ENCODE results near the gene GABBR2. TPM values are rescaled to one million over a fixed set of nuclear protein-coding genes. Genes with fewer than 3 reads are reported as not detected.
A peak's percentile ranks its signal among the peaks of the same experiment; 100 is the strongest.

GABBR2 gene
- total and polyA plus RNA-seq, 9 of the 15 experiments (the other 6 are each of a cell fraction or from before 2014, with no cell fraction given): 0.15 to 1.9 (median 0.32) TPM

GRCh38 chr9:98263482-98264357, 445.0 kb downstream of the GABBR2 start:
- H3K79me2 ChIP-seq (ENCODE audit: control insufficient read depth, insufficient read depth, low read length): no peaks in the 10 kb centered on the region
- CTCF ChIA-PET (ENCODE audit: low intra/inter-chr PET ratio): interaction anchor here (1.1 to 3.2 kb wide), 8 partner anchors 58 to 373 kb away, joined by 3 to 36 read pairs (median 4); partner anchors contain the start of genes CORO2A and TRIM14
- no peak overlapping the region for H3K27ac ChIP-seq (ENCODE audit: extremely low read depth, low read depth, low read length)
- DNase-seq (ENCODE audit: extremely low read depth in 1 of 4, low spot score in 3 of 4) (peak; percentile 76 to 91 (median 79)), FAIRE-seq (peak; percentile 98), ATAC-seq (peak; percentile 99)
- WGBS (ENCODE audit: insufficient coverage, low coverage, missing lambda C conversion rate): 30% methylated on average over 8 of the region's 8 CpGs
- H3K9ac ChIP-seq (ENCODE audit: insufficient read depth in 1 of 2, low read depth in 2 of 2, low read length in 2 of 2): no peak overlapping the region
- no peak overlapping the region for H3K4me2 ChIP-seq (ENCODE audit: insufficient read depth, low read length)
- H3K4me3 ChIP-seq: no peak overlapping the region
- POLR2A ChIA-PET: interaction anchor here (0.7 to 1.5 kb wide), 5 partner anchors 8 to 212 kb away, joined by 3 read pairs; no protein-coding TSS in a partner anchor
- intact Hi-C loops (cut with micrococcal nuclease): loop anchor here (1.0 kb wide), 4 partner anchors 58 to 340 kb away; no protein-coding TSS in a partner anchor
- H3K36me3 ChIP-seq (ENCODE audit: control insufficient read depth, insufficient read depth, low read length): no peaks in the 10 kb centered on the region
- H3K9me1 ChIP-seq (ENCODE audit: control insufficient read depth, insufficient read depth, low read length): no peaks in the 10 kb centered on the region
- peaks cover 0 to 6% of the 10 kb centered on the region in 2 experiments; a peak in 2 of 5 replicates for H3K4me1 ChIP-seq (replicated peaks in 1 of 2; ENCODE audit: control insufficient read depth in 2 of 2, insufficient read depth in 2 of 2, low read length in 2 of 2)
- no peaks in the 10 kb centered on the region for H3K27me3 ChIP-seq (ENCODE audit: control insufficient read depth in 2 of 2, insufficient read depth in 2 of 2, low read length in 2 of 2)
- in situ Hi-C loops (cut with MboI): loop anchor here (5.0 to 25.0 kb wide), 3 partner anchors 56 to 351 kb away; partner anchors contain the start of genes TRIM14 and TRMO
- H4K20me1 ChIP-seq (replicated peaks; ENCODE audit: control insufficient read depth, insufficient read depth, low read length): no peaks in the 10 kb centered on the region
- H3K9me3 ChIP-seq (replicated peaks; ENCODE audit: control insufficient read depth, insufficient read depth, low read depth, low read length): no peaks in the 10 kb centered on the region
- BruUV-seq (replicated peaks): no TSS peak
- peak overlapping the region; percentile 48 for H2AFZ ChIP-seq (ENCODE audit: low read depth, low read length)
- no peak for TF ChIP-seq SMAD2 (IDR thresholded peaks at IDR 0.05; ENCODE audit: low read depth, low read length)
- no peak for TF ChIP-seq BCOR (IDR thresholded peaks at IDR 0.05)
- TF ChIP-seq ZKSCAN1 (IDR thresholded peaks at IDR 0.05; ENCODE audit: low read depth, low read length): no peak
- no peak for TF ChIP-seq MIER1 (IDR thresholded peaks at IDR 0.05; ENCODE audit: low read depth)
- TF ChIP-seq SAFB (IDR thresholded peaks at IDR 0.05; ENCODE audit: borderline replicate concordance, low read depth, low read length): no peak
- no peak for TF ChIP-seq XRCC5 (IDR thresholded peaks at IDR 0.05; ENCODE audit: low read depth, low read length)
- TF ChIP-seq ZFP1 (CRISPR knock-in tag; IDR thresholded peaks at IDR 0.05): no peak
- peak; percentile 33; the same call in 1 of the 2 replicates for TF ChIP-seq CTBP1 (IDR thresholded peaks at IDR 0.05; ENCODE audit: borderline replicate concordance)
- no peak for TF ChIP-seq FOXA3 (CRISPR knock-in tag; conservative IDR thresholded peaks at IDR 0.05 in 1 of 2, IDR thresholded peaks at IDR 0.05 in 1 of 2)
- peak; percentile 60; the same call in 1 of the 2 replicates for TF ChIP-seq TARDBP (IDR thresholded peaks at IDR 0.05)
- no peak for TF ChIP-seq SAFB2 (IDR thresholded peaks at IDR 0.05; ENCODE audit: borderline replicate concordance, low read depth, low read length, severe bottlenecking)
- TF ChIP-seq CTCF (IDR thresholded peaks at IDR 0.05 in 2 of 3, conservative IDR thresholded peaks at IDR 0.05 in 1 of 3; ENCODE audit: insufficient read depth in 2 of 3, low read depth in 1 of 3, low read length in 3 of 3): peak; percentile 93 to 95 (median 94)
- TF ChIP-seq SRSF7 (optimal IDR thresholded peaks at IDR 0.05; ENCODE audit: low read depth, low read length): no peak
- no peak for TF ChIP-seq HMGXB4 (CRISPR knock-in tag; IDR thresholded peaks at IDR 0.05)
- TF ChIP-seq SP1 (CRISPR knock-in tag; IDR thresholded peaks at IDR 0.05): peak; percentile 55
- TF ChIP-seq RCOR1 (IDR thresholded peaks at IDR 0.05; ENCODE audit: borderline replicate concordance in 1 of 2, low read depth in 2 of 2, low read length in 2 of 2): peak in 1 of 2 experiments; percentile 15; a peak in 1 of 4 replicates

All from K562 (cell line).